ENCODE data around the gene SMIM8.

DNA sequence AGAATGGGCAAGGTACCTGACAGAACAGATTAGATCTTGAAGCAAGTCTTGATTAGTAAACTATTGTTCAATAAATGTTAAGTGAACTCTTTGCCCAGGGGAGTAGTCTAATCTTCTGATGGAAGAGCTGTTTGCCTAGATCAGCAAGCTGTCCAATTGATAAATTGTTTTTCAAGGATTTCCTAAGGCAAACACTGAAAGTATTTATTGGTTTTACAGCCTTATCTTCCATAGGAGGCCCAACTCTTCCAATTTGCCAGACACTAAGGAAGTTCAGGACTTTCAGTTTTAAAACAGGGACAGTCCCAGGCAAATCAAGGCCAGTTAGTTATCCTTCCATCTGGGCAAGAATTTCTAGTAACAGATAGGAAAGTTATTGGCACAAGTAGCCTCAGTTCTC is 20.4 kb downstream of the SMIM8 start:
- TF ChIP-seq, protein P1, sequence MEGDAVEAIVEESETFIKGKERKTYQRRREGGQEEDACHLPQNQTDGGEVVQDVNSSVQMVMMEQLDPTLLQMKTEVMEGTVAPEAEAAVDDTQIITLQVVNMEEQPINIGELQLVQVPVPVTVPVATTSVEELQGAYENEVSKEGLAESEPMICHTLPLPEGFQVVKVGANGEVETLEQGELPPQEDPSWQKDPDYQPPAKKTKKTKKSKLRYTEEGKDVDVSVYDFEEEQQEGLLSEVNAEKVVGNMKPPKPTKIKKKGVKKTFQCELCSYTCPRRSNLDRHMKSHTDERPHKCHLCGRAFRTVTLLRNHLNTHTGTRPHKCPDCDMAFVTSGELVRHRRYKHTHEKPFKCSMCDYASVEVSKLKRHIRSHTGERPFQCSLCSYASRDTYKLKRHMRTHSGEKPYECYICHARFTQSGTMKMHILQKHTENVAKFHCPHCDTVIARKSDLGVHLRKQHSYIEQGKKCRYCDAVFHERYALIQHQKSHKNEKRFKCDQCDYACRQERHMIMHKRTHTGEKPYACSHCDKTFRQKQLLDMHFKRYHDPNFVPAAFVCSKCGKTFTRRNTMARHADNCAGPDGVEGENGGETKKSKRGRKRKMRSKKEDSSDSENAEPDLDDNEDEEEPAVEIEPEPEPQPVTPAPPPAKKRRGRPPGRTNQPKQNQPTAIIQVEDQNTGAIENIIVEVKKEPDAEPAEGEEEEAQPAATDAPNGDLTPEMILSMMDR (IDR thresholded peaks at IDR 0.05; ENCODE audit: low read depth, low read length, missing input control): no peak
- TF ChIP-seq TAF1 (conservative IDR thresholded peaks at IDR 0.05) (no peak), YY1 (IDR thresholded peaks at IDR 0.05) (no peak)

Data from liver (tissue), 3 donors.